Measurements from ENCODE around the gene EML4.

EML4 gene

GRCh38 chr2:42194428-42194827, 25.3 kb downstream of the EML4 start:
- H3K4me3 ChIP-seq (ENCODE audit: low read depth, low read length), result no peak overlapping the region
- TF ChIP-seq, protein P1, sequence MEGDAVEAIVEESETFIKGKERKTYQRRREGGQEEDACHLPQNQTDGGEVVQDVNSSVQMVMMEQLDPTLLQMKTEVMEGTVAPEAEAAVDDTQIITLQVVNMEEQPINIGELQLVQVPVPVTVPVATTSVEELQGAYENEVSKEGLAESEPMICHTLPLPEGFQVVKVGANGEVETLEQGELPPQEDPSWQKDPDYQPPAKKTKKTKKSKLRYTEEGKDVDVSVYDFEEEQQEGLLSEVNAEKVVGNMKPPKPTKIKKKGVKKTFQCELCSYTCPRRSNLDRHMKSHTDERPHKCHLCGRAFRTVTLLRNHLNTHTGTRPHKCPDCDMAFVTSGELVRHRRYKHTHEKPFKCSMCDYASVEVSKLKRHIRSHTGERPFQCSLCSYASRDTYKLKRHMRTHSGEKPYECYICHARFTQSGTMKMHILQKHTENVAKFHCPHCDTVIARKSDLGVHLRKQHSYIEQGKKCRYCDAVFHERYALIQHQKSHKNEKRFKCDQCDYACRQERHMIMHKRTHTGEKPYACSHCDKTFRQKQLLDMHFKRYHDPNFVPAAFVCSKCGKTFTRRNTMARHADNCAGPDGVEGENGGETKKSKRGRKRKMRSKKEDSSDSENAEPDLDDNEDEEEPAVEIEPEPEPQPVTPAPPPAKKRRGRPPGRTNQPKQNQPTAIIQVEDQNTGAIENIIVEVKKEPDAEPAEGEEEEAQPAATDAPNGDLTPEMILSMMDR (IDR thresholded peaks at IDR 0.05; ENCODE audit: low read depth, low read length), result no peak

GRCh38 chr2:42195559-42195958, 26.4 kb downstream of the EML4 start:
- TF ChIP-seq, protein P1 (IDR thresholded peaks at IDR 0.05; ENCODE audit: low read depth, low read length), result no peak
- no peak overlapping the region for H3K4me3 ChIP-seq (ENCODE audit: low read depth, low read length)

DNA sequence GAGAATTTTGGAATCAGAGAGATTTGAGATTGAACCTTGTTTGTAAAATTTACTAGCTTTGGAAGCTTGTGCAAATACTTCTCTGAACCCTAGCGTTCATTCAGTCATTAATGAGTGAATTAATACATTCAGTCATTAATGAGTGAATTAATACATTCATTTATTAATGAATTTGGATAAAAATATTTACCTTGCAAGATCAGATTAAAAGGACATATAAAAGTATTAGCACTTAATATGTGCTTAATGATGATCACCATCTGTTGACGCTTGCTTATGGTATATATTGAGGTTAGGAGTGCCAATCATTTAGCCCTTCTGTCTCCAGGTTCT, 26.9 kb downstream of the EML4 start:
- TF ChIP-seq, protein P1 (IDR thresholded peaks at IDR 0.05; ENCODE audit: low read depth, low read length), result no peak
- H3K4me3 ChIP-seq (ENCODE audit: low read depth, low read length), result no peak overlapping the region

- no peak overlapping the region for H3K4me3 ChIP-seq (ENCODE audit: low read depth, low read length)
- TF ChIP-seq, protein P1 (IDR thresholded peaks at IDR 0.05; ENCODE audit: low read depth, low read length), result 0 out of 2 replicates have a peak, but pooled peaks have one; percentile 13
Observed at GRCh38 chr2:42196403-42197267, 27.5 kb downstream of the EML4 start.

DNA sequence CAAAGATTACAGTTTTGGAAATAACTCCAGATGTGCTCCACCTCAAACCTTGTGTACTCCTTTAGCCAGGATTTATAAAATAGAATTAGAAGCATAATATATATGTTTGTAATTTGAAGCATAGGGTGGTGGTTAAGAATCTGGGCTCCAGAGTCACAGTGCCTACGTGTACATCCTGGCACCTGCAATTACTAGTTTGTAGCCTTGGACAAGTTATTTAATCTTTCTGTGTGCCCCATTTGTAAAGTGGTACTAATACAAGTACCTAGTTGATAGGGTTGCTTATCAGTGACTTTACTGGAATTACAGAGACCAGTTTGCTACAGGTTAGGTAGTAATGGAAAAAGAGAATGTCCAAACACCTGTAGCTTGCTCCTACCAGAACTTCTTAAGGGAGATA, 28.6 kb downstream of the EML4 start:
- TF ChIP-seq, protein P1 (IDR thresholded peaks at IDR 0.05; ENCODE audit: low read depth, low read length), result no peak

DNA sequence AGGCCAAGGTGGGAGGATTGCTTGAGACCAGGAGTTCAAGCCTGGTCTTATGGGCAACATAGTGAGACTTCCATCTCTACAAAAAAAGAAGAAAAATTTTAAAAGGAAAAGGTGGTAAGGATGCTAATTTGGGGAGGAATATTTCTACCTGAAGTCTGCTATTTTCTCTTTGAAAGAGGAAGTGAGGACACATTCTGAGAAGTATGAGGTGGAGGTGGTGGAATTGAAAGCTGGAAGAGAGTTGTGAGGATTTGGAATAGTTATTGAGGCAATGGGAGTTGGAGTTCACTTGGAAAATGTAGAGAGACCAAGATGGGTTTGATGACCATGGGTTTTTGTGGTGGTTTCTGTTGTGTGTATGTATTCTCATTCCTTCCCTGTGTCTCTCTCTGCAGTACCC, 29.3 kb downstream of the EML4 start:
- H3K4me3 ChIP-seq (ENCODE audit: low read depth, low read length), result no peak overlapping the region
- TF ChIP-seq, protein P1 (IDR thresholded peaks at IDR 0.05; ENCODE audit: low read depth, low read length), result no peak

More for the DNA sequence above, 28.6 kb downstream of the EML4 start:
- no peak overlapping the region for H3K4me3 ChIP-seq (ENCODE audit: low read depth, low read length)

GRCh38 chr2:42199002-42199401, 29.8 kb downstream of the EML4 start:
- H3K4me3 ChIP-seq (ENCODE audit: low read depth, low read length), result no peak overlapping the region
- TF ChIP-seq, protein P1 (IDR thresholded peaks at IDR 0.05; ENCODE audit: low read depth, low read length), result no peak
